Lung (tissue), 12 donors: ENCODE measurements around the gene NATD1. TPM values are rescaled to one million over a fixed set of nuclear protein-coding genes. Genes with fewer than 3 reads are reported as not detected.

Experiments used
- ATAC-seq: fragments of 200-7000 bp; cut with Tn5 transposase; one replicate; pipeline ENCODE4 v1.9.1; 2020; ENCODE audit warnings: moderate number of reproducible peaks; ENCODE audit not compliant: insufficient read depth, low FRiP score
- DNase-seq, 3 donors: peaks; one replicate each; pipeline ENCODE4 v3.0.0-alpha.2; 2013 to 2017
- H3K27ac ChIP-seq, 2 donors: one replicate each; pipeline ENCODE4 v1.5.1; 2013; ENCODE audit warnings: mild to moderate bottlenecking in 2 of 2, moderate library complexity in 2 of 2, control low read depth in 1 of 2, inconsistent platforms in 1 of 2, low read depth in 1 of 2, low read length in 1 of 2
- H3K27me3 ChIP-seq, 3 donors: one replicate each; pipeline ENCODE4 v1.5.1; 2013; ENCODE audit warnings: low read length in 2 of 3; ENCODE audit not compliant: control insufficient read depth in 3 of 3, insufficient read depth in 3 of 3
- H3K36me3 ChIP-seq, 4 donors: one replicate each; pipeline ENCODE4 v1.5.1; 2013; ENCODE audit warnings: low read length in 4 of 4, mild to moderate bottlenecking in 1 of 4, moderate library complexity in 1 of 4; ENCODE audit not compliant: control insufficient read depth in 4 of 4, insufficient read depth in 4 of 4
- H3K4me1 ChIP-seq, 5 donors: one replicate each; pipeline ENCODE4 v1.5.1; 2013; ENCODE audit warnings: low read length in 5 of 5, mild to moderate bottlenecking in 2 of 5, moderate library complexity in 1 of 5; ENCODE audit not compliant: control insufficient read depth in 5 of 5, insufficient read depth in 5 of 5
- H3K4me3 ChIP-seq: one replicate; pipeline ENCODE4 v1.5.1; 2013; ENCODE audit warnings: mild to moderate bottlenecking, control low read depth, moderate library complexity
- H3K9ac ChIP-seq, 2 donors: one replicate each; pipeline ENCODE4 v1.5.1; 2013; ENCODE audit warnings: low read length in 2 of 2, control low read depth in 1 of 2; ENCODE audit not compliant: insufficient read depth in 1 of 2
- H3K9me3 ChIP-seq, 4 donors: one replicate each; pipeline ENCODE4 v1.5.1; 2013; ENCODE audit warnings: low read length in 3 of 4, mild to moderate bottlenecking in 1 of 4, moderate library complexity in 1 of 4; ENCODE audit not compliant: control insufficient read depth in 4 of 4, insufficient read depth in 3 of 4
- WGBS, 2 donors: extraction: QIAGEN DNeasy Blood & Tissue Kit; methylation state at CpG; one replicate each; pipeline ENCODE4 v1.1.7; 2013; 5-methylcytosine and 5-hydroxymethylcytosine counted together
- polyA plus RNA-seq, 2 donors: library from polyadenylated mRNA; stranded (reverse); fragments of 200-250 nt; gene quantifications; one replicate each; pipeline ENCODE4 v1.2.1, GENCODE V29; 2013
- total RNA-seq, 2 donors: library from RNA; depleted of rRNA in 1 of 2; stranded (reverse); fragments of >200 nt in 1 of 2; gene quantifications; one replicate each; pipeline ENCODE4 v1.2.1, GENCODE V29; 2014 to 2021
- TF ChIP-seq, protein P1 (sequence below): IDR thresholded peaks from 2 replicates; pipeline ENCODE4 v1.5.1; 2012; ENCODE audit warnings: mild to moderate bottlenecking; ENCODE audit errors: control extremely low read depth, extremely low read depth
- donor health status: control.
- donor health status: control.
- donor health status: Bipolar disorder and iron deficiency.
- donor health status: healthy.
- donor health status: DM: yes; HTN: yes; CAD: no.

Gene NATD1
- total and polyA plus RNA-seq, 4 donors, result 4.8 to 8.1 (median 6.6) TPM

DNA sequence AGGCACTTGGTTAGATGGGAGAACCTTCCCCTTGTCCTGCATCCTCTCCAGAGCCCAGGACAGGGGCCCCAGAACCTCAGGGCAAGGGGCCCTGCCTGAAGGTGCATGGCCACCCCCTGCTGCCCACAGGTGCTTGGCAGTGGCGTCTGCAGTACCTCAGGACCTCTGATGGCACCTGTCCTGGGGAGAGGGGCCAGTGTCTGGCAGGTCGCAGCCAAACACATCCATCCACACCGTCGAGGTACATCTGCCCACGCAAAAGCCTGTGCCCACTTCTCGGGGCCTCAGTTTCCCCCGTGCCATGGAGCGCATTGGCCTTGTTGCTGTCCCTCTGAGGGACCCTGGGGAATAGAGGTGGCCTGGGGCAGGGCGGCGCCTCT, 40.6 kb upstream of the NATD1 start:
- peaks cover 0 to 18% (median 1%) of the 10 kb centered on the region in 4 donors for H3K36me3 ChIP-seq
- H3K9ac ChIP-seq, result no peak overlapping the region
- no peak overlapping the region for H3K4me3 ChIP-seq
- WGBS, 2 donors, result 64 to 70% methylated on average over 10 of the region's 10 CpGs
- no peak for ATAC-seq
- no peaks in the 10 kb centered on the region for H3K27me3 ChIP-seq
- peaks cover 0 to 4% (median 0%) of the 10 kb centered on the region in 4 donors for H3K9me3 ChIP-seq
- H3K27ac ChIP-seq, result no peak overlapping the region
- TF ChIP-seq, protein P1, sequence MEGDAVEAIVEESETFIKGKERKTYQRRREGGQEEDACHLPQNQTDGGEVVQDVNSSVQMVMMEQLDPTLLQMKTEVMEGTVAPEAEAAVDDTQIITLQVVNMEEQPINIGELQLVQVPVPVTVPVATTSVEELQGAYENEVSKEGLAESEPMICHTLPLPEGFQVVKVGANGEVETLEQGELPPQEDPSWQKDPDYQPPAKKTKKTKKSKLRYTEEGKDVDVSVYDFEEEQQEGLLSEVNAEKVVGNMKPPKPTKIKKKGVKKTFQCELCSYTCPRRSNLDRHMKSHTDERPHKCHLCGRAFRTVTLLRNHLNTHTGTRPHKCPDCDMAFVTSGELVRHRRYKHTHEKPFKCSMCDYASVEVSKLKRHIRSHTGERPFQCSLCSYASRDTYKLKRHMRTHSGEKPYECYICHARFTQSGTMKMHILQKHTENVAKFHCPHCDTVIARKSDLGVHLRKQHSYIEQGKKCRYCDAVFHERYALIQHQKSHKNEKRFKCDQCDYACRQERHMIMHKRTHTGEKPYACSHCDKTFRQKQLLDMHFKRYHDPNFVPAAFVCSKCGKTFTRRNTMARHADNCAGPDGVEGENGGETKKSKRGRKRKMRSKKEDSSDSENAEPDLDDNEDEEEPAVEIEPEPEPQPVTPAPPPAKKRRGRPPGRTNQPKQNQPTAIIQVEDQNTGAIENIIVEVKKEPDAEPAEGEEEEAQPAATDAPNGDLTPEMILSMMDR, result no peak
- H3K4me1 ChIP-seq, result peaks cover 0 to 20% (median 3%) of the 10 kb centered on the region in 5 donors
- DNase-seq, result no peak

DNA sequence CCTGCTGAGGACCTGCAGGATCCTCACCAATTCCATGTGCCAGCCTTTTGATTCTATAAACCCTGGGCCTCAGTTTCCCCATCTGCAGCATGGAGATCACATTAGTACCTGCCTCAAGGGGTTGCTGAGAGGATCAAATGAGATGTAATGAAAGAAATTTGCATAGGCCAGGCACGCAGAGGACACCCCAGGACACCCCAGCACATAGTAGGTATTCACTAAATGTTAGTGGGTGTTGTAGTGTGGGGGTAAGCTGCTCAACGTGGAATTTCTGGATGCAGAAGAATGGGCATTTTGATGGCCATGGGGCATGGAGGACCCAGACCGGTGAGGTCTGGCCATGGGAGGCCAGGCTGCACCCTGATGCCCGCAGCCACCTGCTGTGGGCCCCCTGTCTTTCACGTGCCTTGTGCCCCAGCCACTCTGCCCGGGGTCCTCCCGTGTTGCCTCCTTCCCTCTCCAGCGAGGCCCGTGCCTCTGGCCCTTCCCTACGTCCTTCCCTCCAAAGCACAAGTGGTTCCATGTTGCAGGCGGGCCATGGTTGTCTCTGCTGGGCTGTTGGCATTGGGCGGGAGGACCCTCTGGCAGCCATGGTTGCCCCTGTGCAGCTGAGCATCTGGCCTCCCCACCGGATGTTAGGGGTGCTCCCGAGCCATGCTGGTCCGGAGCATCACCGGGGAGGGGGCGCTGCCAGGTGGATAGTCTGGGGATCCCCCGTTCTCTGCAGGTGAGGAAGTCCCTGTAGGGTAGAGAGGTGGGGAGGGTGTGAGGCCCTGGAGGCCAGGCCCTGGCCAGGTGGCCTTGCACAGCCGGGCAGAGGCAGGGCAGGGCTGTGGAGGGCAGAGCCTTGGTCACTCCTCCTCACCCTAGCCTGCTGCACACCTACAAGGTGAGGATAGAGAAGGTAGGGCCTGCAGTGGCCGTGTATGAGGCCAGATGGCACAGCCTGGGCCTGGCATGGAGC, 39.9 kb upstream of the NATD1 start:
- Histone ChIP-seq H3K27me3 (no peaks in the 10 kb centered on the region), H3K27ac (no peak overlapping the region), H3K4me1 (peaks cover 0 to 26% (median 10%) of the 10 kb centered on the region in 5 donors), H3K4me3 (no peak overlapping the region), H3K9me3 (peaks cover 0 to 4% (median 0%) of the 10 kb centered on the region in 4 donors), H3K9ac (no peak overlapping the region), H3K36me3 (peaks cover 0 to 12% (median 1%) of the 10 kb centered on the region in 4 donors)
- ATAC-seq (no peak), DNase-seq (no peak)
- TF ChIP-seq, protein P1, result no peak
- 82 to 83% methylated on average over 20 of the region's 20 CpGs for WGBS, 2 donors

DNA sequence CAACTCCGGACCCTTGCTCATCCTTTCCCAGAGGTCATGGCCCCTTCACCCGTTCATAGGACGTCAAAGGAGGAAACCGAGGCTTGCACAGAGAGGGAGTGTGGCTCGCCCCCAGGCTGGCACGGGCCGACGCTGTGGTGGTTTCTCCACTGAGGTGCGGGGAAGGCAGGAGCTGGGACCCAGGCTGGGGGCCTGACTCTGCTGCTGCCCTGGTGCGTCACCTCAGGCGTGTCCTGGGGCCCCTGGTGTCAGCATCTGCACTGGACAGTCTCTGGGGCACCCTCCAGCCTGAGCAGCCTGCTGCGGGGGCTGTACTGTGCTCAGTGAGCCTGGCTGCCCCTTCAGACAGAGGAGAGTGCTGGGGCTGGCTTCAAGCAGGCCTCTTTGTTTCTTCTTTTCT, 38.7 kb upstream of the NATD1 start:
- no peak for ATAC-seq
- H3K4me1 ChIP-seq, result peaks cover 7 to 31% (median 23%) of the 10 kb centered on the region in 5 donors
- H3K4me3 ChIP-seq, result no peak overlapping the region
- TF ChIP-seq, protein P1, result no peak
- 64 to 65% methylated on average over 12 of the region's 12 CpGs for WGBS, 2 donors
- no peak overlapping the region for H3K27ac ChIP-seq
- DNase-seq, result no peak
- H3K27me3 ChIP-seq, result no peaks in the 10 kb centered on the region
- peaks cover 0 to 12% (median 1%) of the 10 kb centered on the region in 4 donors for H3K36me3 ChIP-seq
- peaks cover 0 to 4% (median 0%) of the 10 kb centered on the region in 4 donors for H3K9me3 ChIP-seq
- H3K9ac ChIP-seq, result no peak overlapping the region
